Astrocyte (in vitro differentiated cells and primary cell): ENCODE measurements around the gene PDZD2. TPM values are rescaled to one million over a fixed set of nuclear protein-coding genes. Genes with fewer than 3 reads are reported as not detected.

Experiments used
- DNase-seq: peaks from one replicate; pipeline ENCODE4 v3.0.0-alpha.2; 2010; ENCODE audit warnings: low read depth
- FAIRE-seq: peaks from 2 replicates; lab custom pipeline; 2011; peaks lifted over from hg19 to GRCh38; lab: Jason Lieb, UNC
- H2AFZ ChIP-seq: 2 replicates; pipeline ENCODE4 v1.6.0; 2012; ENCODE audit warnings: low read depth, low read length, inconsistent platforms
- H3K27ac ChIP-seq: 2 replicates; pipeline ENCODE4 v1.5.1; 2011; ENCODE audit warnings: low read depth, low read length, inconsistent platforms
- H3K27me3 ChIP-seq: 2 replicates; pipeline ENCODE4 v1.6.0; 2011; ENCODE audit warnings: low read length, inconsistent platforms; ENCODE audit not compliant: insufficient read depth
- H3K36me3 ChIP-seq: 2 replicates; pipeline ENCODE4 v1.5.1; 2011; ENCODE audit warnings: low read length, inconsistent platforms; ENCODE audit not compliant: insufficient read depth
- H3K4me1 ChIP-seq: 2 replicates; pipeline ENCODE4 v1.5.1; 2011; ENCODE audit warnings: low read length, inconsistent platforms; ENCODE audit not compliant: insufficient read depth
- H3K4me2 ChIP-seq: 2 replicates; pipeline ENCODE4 v1.6.0; 2012; ENCODE audit warnings: low read length, inconsistent platforms
- H3K4me3 ChIP-seq: 2 replicates; pipeline ENCODE4 v1.5.1; 2011; ENCODE audit warnings: low read depth, mild to moderate bottlenecking, low read length, inconsistent platforms; ENCODE audit not compliant: insufficient read depth
- H3K79me2 ChIP-seq: 2 replicates; pipeline ENCODE4 v1.6.0; 2012; ENCODE audit warnings: mild to moderate bottlenecking, low read length, inconsistent platforms; ENCODE audit not compliant: insufficient read depth
- H3K9ac ChIP-seq: 2 replicates; pipeline ENCODE4 v1.6.0; 2012; ENCODE audit warnings: mild to moderate bottlenecking, low read length, inconsistent platforms
- H3K9me3 ChIP-seq: 2 replicates; pipeline ENCODE4 v1.5.1; 2012; ENCODE audit warnings: low read depth, mild to moderate bottlenecking, low read length, inconsistent platforms; ENCODE audit not compliant: insufficient read depth
- H4K20me1 ChIP-seq: 2 replicates; pipeline ENCODE4 v1.6.0; 2012; ENCODE audit warnings: low read length, inconsistent platforms; ENCODE audit not compliant: insufficient read depth
- H3K27ac Mint-ChIP-seq: one replicate; pipeline ENCODE4 v1.8.0; 2021; ENCODE audit warnings: mild to moderate bottlenecking, mixed read lengths; ENCODE audit not compliant: unreplicated experiment
- H3K27me3 Mint-ChIP-seq: one replicate; pipeline ENCODE4 v1.8.0; 2021; ENCODE audit warnings: low read depth, mixed read lengths; ENCODE audit not compliant: unreplicated experiment
- H3K36me3 Mint-ChIP-seq: one replicate; pipeline ENCODE4 v1.8.0; 2021; ENCODE audit warnings: low read depth, mixed read lengths; ENCODE audit not compliant: unreplicated experiment
- H3K4me1 Mint-ChIP-seq: one replicate; pipeline ENCODE4 v1.8.0; 2021; ENCODE audit warnings: low read depth, mixed read lengths; ENCODE audit not compliant: unreplicated experiment
- H3K4me3 Mint-ChIP-seq: one replicate; pipeline ENCODE4 v1.8.0; 2021; ENCODE audit warnings: mild to moderate bottlenecking, moderate library complexity, mixed read lengths; ENCODE audit not compliant: unreplicated experiment
- H3K9me3 Mint-ChIP-seq: one replicate; pipeline ENCODE4 v1.8.0; 2021; ENCODE audit warnings: mild to moderate bottlenecking, mixed read lengths; ENCODE audit not compliant: unreplicated experiment
- CTCF ChIP-seq: IDR thresholded peaks from 2 replicates; pipeline ENCODE4 v1.5.1; 2011; ENCODE audit warnings: low read depth, mild to moderate bottlenecking, inconsistent platforms, low read length, moderate library complexity; ENCODE audit not compliant: insufficient read depth
- EZH2 ChIP-seq: IDR thresholded peaks from 2 replicates; pipeline ENCODE4 v1.6.1; 2012; ENCODE audit warnings: mild to moderate bottlenecking, low read length, inconsistent platforms; ENCODE audit not compliant: insufficient read depth
- total RNA-seq: library from RNA; stranded (reverse); gene quantifications from 2 replicates; pipeline ENCODE4 v1.2.1, GENCODE V29; 2021

PDZD2 gene
- total RNA-seq, 1 donor from 2014 or later: 10.3 TPM

- H3K36me3 Mint-ChIP-seq: no peaks in the 10 kb centered on the region
- Histone ChIP-seq H3K9ac (no peak overlapping the region), H3K36me3 (no peaks in the 10 kb centered on the region), H3K4me3 (no peak overlapping the region), H3K79me2 (no peaks in the 10 kb centered on the region), H3K4me2 (no peak overlapping the region), H3K27ac (no peak overlapping the region), H2AFZ (no peak overlapping the region), H4K20me1 (no peaks in the 10 kb centered on the region), H3K27me3 (peaks cover 10% of the 10 kb centered on the region), H3K9me3 (no peaks in the 10 kb centered on the region), H3K4me1 (no peaks in the 10 kb centered on the region)
- no peak overlapping the region for H3K27ac Mint-ChIP-seq
- H3K9me3 Mint-ChIP-seq: no peaks in the 10 kb centered on the region
- H3K27me3 Mint-ChIP-seq: peaks cover 12% of the 10 kb centered on the region
- DNase-seq (no peak), FAIRE-seq (no peak)
- H3K4me1 Mint-ChIP-seq: no peaks in the 10 kb centered on the region
- H3K4me3 Mint-ChIP-seq: no peak overlapping the region
- TF ChIP-seq CTCF: no peak
- no peak for TF ChIP-seq EZH2
Measured at GRCh38 chr5:31800351-31800750, 161.4 kb downstream of the PDZD2 start.

DNA sequence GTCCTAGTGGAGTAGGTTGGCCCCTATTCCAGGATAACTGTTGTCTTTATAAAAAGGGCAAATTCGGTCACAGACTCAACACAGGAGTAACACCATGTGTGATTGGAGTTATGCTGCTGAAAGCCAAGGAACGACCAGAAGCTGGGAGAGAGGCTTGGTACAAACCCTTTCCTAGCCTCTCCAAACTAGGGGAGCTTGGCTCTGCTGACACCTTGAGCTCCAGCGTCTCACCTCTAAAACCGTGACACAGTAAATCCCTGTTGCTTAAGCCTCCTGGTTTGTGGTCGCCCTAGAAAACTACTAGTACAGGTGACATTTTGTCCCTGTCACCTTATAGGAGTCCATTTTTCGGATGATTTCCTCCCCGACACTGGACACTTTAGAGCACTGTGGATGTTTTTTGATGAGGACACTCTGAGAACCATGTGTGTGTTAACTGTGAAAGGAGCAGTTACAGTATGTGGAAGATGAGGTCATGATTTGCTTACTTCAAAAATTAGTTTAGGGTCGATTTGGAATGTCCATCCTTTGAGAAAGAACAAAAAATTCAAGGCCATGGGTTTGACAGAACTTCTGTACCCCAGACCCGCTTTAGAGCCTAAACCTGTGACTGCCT is 167.0 kb downstream of the PDZD2 start:
- H3K9me3 Mint-ChIP-seq: no peaks in the 10 kb centered on the region
- Histone ChIP-seq H3K79me2 (no peaks in the 10 kb centered on the region), H3K9ac (no peak overlapping the region), H2AFZ (no peak overlapping the region), H3K36me3 (no peaks in the 10 kb centered on the region), H3K4me1 (no peaks in the 10 kb centered on the region), H3K4me3 (no peak overlapping the region), H3K4me2 (no peak overlapping the region), H4K20me1 (no peaks in the 10 kb centered on the region), H3K27me3 (peaks cover 9% of the 10 kb centered on the region), H3K27ac (no peak overlapping the region), H3K9me3 (no peaks in the 10 kb centered on the region)
- TF ChIP-seq CTCF (no peak), EZH2 (no peak)
- no peak for FAIRE-seq
- no peaks in the 10 kb centered on the region for H3K36me3 Mint-ChIP-seq
- no peak overlapping the region for H3K27ac Mint-ChIP-seq
- peaks cover 14% of the 10 kb centered on the region for H3K27me3 Mint-ChIP-seq
- no peak overlapping the region for H3K4me3 Mint-ChIP-seq
- no peak for DNase-seq
- no peaks in the 10 kb centered on the region for H3K4me1 Mint-ChIP-seq

DNA sequence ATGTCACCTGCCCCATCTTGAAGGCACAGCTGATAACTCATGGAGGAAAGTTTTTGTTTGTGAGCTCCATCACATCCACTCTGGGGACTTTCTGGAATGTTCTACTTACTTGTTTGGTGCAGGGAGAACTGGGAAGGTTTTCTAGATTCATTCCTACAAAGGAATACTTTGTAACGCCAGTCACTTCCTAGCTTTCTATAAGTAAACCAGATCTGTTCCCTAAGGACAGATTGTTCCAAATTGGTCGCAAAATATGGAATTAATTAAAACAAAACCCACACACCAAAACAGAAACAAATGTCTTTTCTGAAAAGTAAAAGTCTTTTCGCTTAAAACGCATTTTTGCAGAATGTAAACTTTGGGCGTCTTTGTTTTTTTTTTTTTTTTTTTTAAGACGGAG is 167.6 kb downstream of the PDZD2 start:
- Histone ChIP-seq H3K9me3 (no peaks in the 10 kb centered on the region), H3K36me3 (no peaks in the 10 kb centered on the region), H3K9ac (no peak overlapping the region), H2AFZ (no peak overlapping the region), H4K20me1 (no peaks in the 10 kb centered on the region), H3K79me2 (no peaks in the 10 kb centered on the region), H3K27ac (no peak overlapping the region), H3K4me2 (no peak overlapping the region), H3K4me3 (no peak overlapping the region), H3K4me1 (peaks cover 7% of the 10 kb centered on the region), H3K27me3 (peaks cover 9% of the 10 kb centered on the region)
- DNase-seq (no peak), FAIRE-seq (no peak)
- Mint-ChIP-seq H3K27ac (no peak overlapping the region), H3K4me1 (peaks cover 3% of the 10 kb centered on the region), H3K36me3 (no peaks in the 10 kb centered on the region), H3K27me3 (peaks cover 14% of the 10 kb centered on the region), H3K9me3 (no peaks in the 10 kb centered on the region), H3K4me3 (no peak overlapping the region)
- TF ChIP-seq CTCF (no peak), EZH2 (no peak)
